OCI-LY7 (cell line): ENCODE results near the gene EIF2S2. TPM values are rescaled to one million over a fixed set of nuclear protein-coding genes. Genes with fewer than 3 reads are reported as not detected.

Source experiments
- BruUV-seq: library from RNA; stranded (reverse); fragments of 400-500 nt; replicated peaks from 2 replicates; lab custom pipeline; 2021; lab: Mats Ljungman, UMichigan
- CTCF ChIA-PET: fragments of 300-600 bp; sonication (Branson Sonifier 250); formaldehyde crosslinking; loops from one replicate; lab custom pipeline; 2022; ENCODE audit warnings: antibody characterized with exemption; ENCODE audit not compliant: unreplicated experiment; lab: Charles Lee
- POLR2A ChIA-PET: fragments of 300-600 bp; sonication (Branson Sonifier 250); formaldehyde crosslinking; loops from one replicate; lab custom pipeline; 2022; ENCODE audit warnings: antibody characterized with exemption; lab: Charles Lee
- DNase-seq: peaks from one replicate; pipeline ENCODE4 v3.0.0-alpha.2; 2015; ENCODE audit warnings: low spot score
- H2AFZ ChIP-seq: fragments of 200-600 bp; sonication (generic), shearing (Covaris generic); 2 replicates; pipeline ENCODE4 v1.6.1; 2014; ENCODE audit warnings: mild to moderate bottlenecking, antibody characterized with exemption, low read length, moderate library complexity
- H3K27ac ChIP-seq: fragments of 200-600 bp; sonication (generic); 2 replicates; pipeline ENCODE4 v1.5.1; 2014; ENCODE audit warnings: mixed run types, low read depth, mild to moderate bottlenecking, moderate library complexity, low read length, inconsistent platforms; ENCODE audit not compliant: poor library complexity, severe bottlenecking
- H3K36me3 ChIP-seq: fragments of 200-600 bp; sonication (generic); 2 replicates; pipeline ENCODE4 v1.6.1; 2014; ENCODE audit warnings: mild to moderate bottlenecking, antibody characterized with exemption, low read length, moderate library complexity, mixed read lengths; ENCODE audit not compliant: insufficient read depth
- H3K4me1 ChIP-seq: fragments of 200-600 bp; sonication (generic); 2 replicates; pipeline ENCODE4 v1.5.1; 2014; ENCODE audit warnings: mild to moderate bottlenecking, low read length; ENCODE audit not compliant: insufficient read depth, poor library complexity, severe bottlenecking
- H3K4me2 ChIP-seq: fragments of 200-600 bp; sonication (generic); 2 replicates; pipeline ENCODE4 v1.6.1; 2014; ENCODE audit warnings: mild to moderate bottlenecking, low read length
- H3K4me3 ChIP-seq: fragments of 200-600 bp; sonication (generic); 2 replicates; pipeline ENCODE4 v1.5.1; 2014; ENCODE audit warnings: mild to moderate bottlenecking, low read depth, low read length; ENCODE audit not compliant: poor library complexity, severe bottlenecking
- H3K79me2 ChIP-seq: fragments of 200-600 bp; sonication (generic); 2 replicates; pipeline ENCODE4 v1.6.1; 2016; ENCODE audit warnings: low read depth, mild to moderate bottlenecking, low read length, moderate library complexity, mixed read lengths; ENCODE audit not compliant: insufficient read depth
- H3K9me2 ChIP-seq: fragments of 200-600 bp; sonication (generic); 2 replicates; pipeline ENCODE4 v1.6.1; 2016; ENCODE audit warnings: mild to moderate bottlenecking, low read length, mixed read lengths; ENCODE audit not compliant: insufficient read depth
- H3K9me3 ChIP-seq: fragments of 200-600 bp; sonication (generic); 2 replicates; pipeline ENCODE4 v1.6.1; 2014; ENCODE audit warnings: mild to moderate bottlenecking, mixed run types, low read length, mixed read lengths
- H4K20me1 ChIP-seq: fragments of 200-600 bp; sonication (generic); 2 replicates; pipeline ENCODE4 v1.6.1; 2014; ENCODE audit warnings: mild to moderate bottlenecking, antibody characterized with exemption, low read length, moderate library complexity, mixed read lengths; ENCODE audit not compliant: insufficient read depth
- EZH2phosphoT487 ChIP-seq: fragments of 200-600 bp; sonication (generic); IDR thresholded peaks from 2 replicates; pipeline ENCODE4 v1.6.1; 2018; ENCODE audit warnings: low read depth, borderline replicate concordance, mild to moderate bottlenecking, mixed run types, antibody characterized with exemption, low read length, moderate library complexity, mixed read lengths
- intact Hi-C: fragments of 100-400 bp; cut with micrococcal nuclease; formaldehyde crosslinking; loops from one replicate; pipeline ENCODE4 v1.10.0; 2022; ENCODE audit not compliant: unreplicated experiment
- total RNA-seq, 2 experiments: library from RNA; depleted of rRNA in 1 of 2; stranded (reverse); fragments of >200 nt in 1 of 2; shearing (Covaris generic) in 1 of 2; gene quantifications; 2 replicates each; pipeline ENCODE4 v1.2.3, GENCODE V29; 2014 to 2022
- TF ChIP-seq, protein P1 (sequence below): fragments of 200-600 bp; sonication (generic); conservative IDR thresholded peaks from 2 replicates; pipeline ENCODE4 v1.5.1; 2014; ENCODE audit warnings: mild to moderate bottlenecking, antibody characterized with exemption, low read length, moderate library complexity, mixed read lengths

EIF2S2 gene
- total RNA-seq, 2 experiments from 2014 or later = 104 to 130 TPM

DNA sequence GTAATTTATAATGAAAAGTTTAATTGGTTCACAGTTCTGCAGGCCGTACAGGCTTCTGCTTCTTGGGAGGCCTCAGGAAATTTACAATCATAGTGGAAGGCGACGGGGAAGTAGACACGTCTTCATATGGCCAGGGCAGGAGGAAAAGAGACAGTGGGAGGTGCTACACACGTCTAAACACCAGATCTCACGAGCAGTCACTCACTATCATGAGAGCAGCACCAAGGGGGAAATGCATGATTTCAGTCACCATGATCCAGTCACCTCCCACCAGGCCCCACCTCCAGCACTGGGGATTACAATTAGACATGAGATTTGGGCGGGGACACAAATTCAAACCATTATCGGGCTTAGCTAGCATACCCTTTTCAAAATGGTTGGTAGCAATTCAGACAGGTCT is 41.2 kb downstream of the EIF2S2 start:
- intact Hi-C loops = loop anchor here (1.0 kb wide), 1 partner anchor 58 kb away; no protein-coding TSS in a partner anchor
- BruUV-seq = no TSS peak
- Histone ChIP-seq H3K36me3 (peaks cover 53% of the 10 kb centered on the region), H3K27ac (no peak overlapping the region), H4K20me1 (peaks cover 8% of the 10 kb centered on the region), H3K4me1 (peaks cover 21% of the 10 kb centered on the region), H3K4me2 (no peak overlapping the region), H3K4me3 (no peak overlapping the region), H3K9me2 (no peaks in the 10 kb centered on the region), H3K79me2 (peaks cover 23% of the 10 kb centered on the region; the same call in 1 of the 2 replicates), H3K9me3 (no peaks in the 10 kb centered on the region), H2AFZ (no peak overlapping the region)
- TF ChIP-seq, protein P1, sequence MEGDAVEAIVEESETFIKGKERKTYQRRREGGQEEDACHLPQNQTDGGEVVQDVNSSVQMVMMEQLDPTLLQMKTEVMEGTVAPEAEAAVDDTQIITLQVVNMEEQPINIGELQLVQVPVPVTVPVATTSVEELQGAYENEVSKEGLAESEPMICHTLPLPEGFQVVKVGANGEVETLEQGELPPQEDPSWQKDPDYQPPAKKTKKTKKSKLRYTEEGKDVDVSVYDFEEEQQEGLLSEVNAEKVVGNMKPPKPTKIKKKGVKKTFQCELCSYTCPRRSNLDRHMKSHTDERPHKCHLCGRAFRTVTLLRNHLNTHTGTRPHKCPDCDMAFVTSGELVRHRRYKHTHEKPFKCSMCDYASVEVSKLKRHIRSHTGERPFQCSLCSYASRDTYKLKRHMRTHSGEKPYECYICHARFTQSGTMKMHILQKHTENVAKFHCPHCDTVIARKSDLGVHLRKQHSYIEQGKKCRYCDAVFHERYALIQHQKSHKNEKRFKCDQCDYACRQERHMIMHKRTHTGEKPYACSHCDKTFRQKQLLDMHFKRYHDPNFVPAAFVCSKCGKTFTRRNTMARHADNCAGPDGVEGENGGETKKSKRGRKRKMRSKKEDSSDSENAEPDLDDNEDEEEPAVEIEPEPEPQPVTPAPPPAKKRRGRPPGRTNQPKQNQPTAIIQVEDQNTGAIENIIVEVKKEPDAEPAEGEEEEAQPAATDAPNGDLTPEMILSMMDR = no peak
- TF ChIP-seq EZH2phosphoT487 = no peak
- CTCF ChIA-PET = no interaction called here
- POLR2A ChIA-PET = interaction anchor here (0.6 to 1.3 kb wide), 2 partner anchors 11 to 69 kb away, joined by 3 to 4 read pairs; no protein-coding TSS in a partner anchor
- no peak for DNase-seq

DNA sequence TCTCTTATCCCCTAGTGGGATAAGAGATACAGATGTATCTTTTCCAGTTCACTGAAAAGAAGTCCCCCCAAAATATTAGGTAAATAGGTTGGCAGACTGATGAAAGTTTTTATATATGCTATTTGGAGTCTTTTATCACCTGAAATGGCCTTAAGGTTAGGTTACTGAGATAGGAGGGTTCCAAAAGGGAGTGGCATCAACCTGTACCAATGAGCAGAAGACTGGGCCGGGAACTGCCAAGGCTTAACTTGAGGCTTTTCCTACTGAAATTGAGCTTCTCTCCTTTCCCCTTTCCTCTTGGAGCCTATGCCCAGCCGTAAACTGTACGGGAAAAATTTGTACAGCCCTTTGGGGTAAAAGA is 42.0 kb downstream of the EIF2S2 start:
- Histone ChIP-seq H3K9me2 (no peaks in the 10 kb centered on the region), H3K27ac (no peak overlapping the region), H3K79me2 (peaks cover 23% of the 10 kb centered on the region; the same call in 1 of the 2 replicates), H3K4me2 (no peak overlapping the region), H2AFZ (no peak overlapping the region), H3K4me3 (no peak overlapping the region), H3K9me3 (no peaks in the 10 kb centered on the region), H3K36me3 (peaks cover 53% of the 10 kb centered on the region), H4K20me1 (peaks cover 8% of the 10 kb centered on the region), H3K4me1 (peaks cover 21% of the 10 kb centered on the region)
- DNase-seq = no peak
- no TSS peak for BruUV-seq
- TF ChIP-seq EZH2phosphoT487 = no peak
- TF ChIP-seq, protein P1 = no peak; the same call in 1 of the 2 replicates
- CTCF ChIA-PET = interaction anchor here (3.3 kb wide), 1 partner anchor 207 kb away, joined by 19 read pairs; no protein-coding TSS in a partner anchor
- POLR2A ChIA-PET = interaction anchor here (0.6 to 1.3 kb wide), 2 partner anchors 59 to 68 kb away, joined by 3 to 4 read pairs; no protein-coding TSS in a partner anchor
- intact Hi-C loops = loop anchor here (1.0 kb wide), 1 partner anchor 59 kb away; no protein-coding TSS in a partner anchor
